Lung microvascular endothelial cell (primary cell): ENCODE results near the gene IL1F10. TPM values are rescaled to one million over a fixed set of nuclear protein-coding genes. Genes with fewer than 3 reads are reported as not detected.
"Not testable (repeated sequence)": the region's sequence is repeated elsewhere in the genome, so short reads cannot be mapped to it uniquely, and the experiment has no call there.

Source experiments
- DNase-seq, 2 donors: peaks; one replicate each; pipeline versions ENCODE4 v3.0.0 to v3.0.0-alpha.2; 2010; ENCODE audit warnings: low read depth in 2 of 2
- total RNA-seq: library from RNA; depleted of rRNA; stranded (reverse); fragments of >200 nt; gene quantifications from 2 replicates; pipeline ENCODE4 v1.2.1, GENCODE V29; 2014

The IL1F10 gene
- total RNA-seq, 1 donor from 2014 or later: not detected

- DNase-seq: peak; percentile 15 to 21
Observed at GRCh38 chr2:113080134-113080533, 12.4 kb downstream of the IL1F10 start.

DNA sequence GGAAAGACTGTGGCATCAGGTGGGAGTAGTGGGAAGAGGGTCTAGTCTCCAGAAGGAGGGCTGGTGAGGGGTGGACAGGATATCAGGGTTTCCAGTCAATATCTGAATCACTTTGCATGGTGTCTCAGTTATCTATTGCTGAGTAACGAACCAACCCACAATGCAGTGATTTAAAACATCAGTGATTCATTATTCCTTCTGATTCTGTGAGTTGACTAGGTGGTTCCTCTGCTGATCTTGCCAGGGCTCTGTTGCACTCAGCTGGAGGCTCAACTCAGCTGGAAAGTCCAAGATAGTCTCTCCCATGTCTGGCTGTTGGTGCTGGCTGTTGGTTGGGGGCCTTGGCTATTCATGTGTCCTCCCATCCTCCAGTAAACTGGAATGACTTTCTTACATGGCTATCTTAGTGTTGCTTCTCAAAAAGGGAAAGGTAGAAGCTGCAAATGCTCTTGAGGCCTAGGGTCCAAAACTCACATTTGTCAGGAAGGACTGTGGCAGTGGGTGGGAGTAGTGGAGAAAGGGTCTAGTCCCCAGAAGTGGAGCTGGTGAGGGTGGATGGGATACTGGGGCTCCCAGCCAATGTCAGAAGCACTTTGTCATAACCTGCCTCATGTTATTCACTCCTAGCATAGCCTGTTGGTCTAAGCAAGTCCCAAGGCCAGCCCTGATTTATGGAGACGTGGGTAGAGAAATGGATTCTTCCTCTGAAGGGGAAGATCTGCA is 13.9 kb downstream of the IL1F10 start:
- DNase-seq: no peak

DNA sequence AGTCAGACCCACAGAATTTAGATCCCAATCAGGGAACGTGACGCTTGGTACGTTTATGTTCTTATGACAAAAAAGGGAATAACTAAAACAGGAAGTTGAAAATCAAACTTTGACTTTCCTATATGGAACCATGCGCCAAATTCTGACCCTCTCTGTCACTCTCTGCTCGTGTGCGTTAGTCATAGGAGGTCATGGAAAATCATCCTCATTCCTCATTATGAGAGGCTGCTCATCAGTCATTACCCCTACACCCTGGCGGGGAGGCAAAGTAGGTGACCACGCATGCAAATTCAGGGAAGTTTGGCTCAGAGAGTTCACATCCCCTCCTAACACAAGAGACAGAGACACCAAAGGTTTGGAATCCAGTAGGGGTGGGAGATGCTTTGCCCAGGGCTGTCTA is 15.5 kb downstream of the IL1F10 start:
- DNase-seq: no peak

DNA sequence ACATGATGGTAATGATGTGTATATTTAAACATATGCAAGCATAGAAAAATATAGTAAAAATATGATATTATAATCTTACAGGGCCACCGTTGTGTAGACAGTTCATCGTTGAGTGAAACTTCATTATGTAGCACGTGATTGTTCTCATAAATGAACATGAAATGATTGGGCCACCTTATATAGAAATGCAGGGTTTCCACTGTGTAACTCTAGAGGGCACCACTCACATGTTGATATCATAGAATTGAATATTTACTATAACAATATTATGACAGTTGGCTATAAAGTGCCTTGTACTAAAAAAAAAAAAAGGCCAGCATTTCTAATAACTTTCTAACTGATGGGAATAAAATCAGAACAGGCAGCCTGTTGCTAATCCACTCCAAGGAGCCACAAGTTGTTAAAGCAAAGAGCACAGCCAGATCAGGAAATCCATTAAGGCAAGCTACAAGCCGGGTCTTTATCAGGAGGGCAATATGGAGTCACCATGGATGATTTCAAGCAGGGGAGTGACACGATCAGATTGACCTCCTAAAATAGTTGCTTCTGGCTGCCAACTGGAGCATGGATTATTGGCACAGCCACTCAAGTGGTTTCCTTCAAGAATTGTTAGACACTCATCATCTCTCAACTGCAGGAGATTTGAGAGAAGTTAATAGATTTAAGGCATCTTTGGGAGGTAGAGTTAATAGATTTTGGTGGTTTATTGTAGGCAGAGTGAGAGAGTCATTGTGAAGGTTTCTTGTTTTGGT is 16.7 kb downstream of the IL1F10 start:
- DNase-seq: peak; percentile 10 to 17

GRCh38 chr2:113085542-113085941 is 17.8 kb downstream of the IL1F10 start:
- no peak for DNase-seq

GRCh38 chr2:113088213-113088992 is 20.6 kb downstream of the IL1F10 start:
- DNase-seq: no peak

- DNase-seq: no peak
Observed at GRCh38 chr2:113089916-113090315, 22.1 kb downstream of the IL1F10 start.

DNA sequence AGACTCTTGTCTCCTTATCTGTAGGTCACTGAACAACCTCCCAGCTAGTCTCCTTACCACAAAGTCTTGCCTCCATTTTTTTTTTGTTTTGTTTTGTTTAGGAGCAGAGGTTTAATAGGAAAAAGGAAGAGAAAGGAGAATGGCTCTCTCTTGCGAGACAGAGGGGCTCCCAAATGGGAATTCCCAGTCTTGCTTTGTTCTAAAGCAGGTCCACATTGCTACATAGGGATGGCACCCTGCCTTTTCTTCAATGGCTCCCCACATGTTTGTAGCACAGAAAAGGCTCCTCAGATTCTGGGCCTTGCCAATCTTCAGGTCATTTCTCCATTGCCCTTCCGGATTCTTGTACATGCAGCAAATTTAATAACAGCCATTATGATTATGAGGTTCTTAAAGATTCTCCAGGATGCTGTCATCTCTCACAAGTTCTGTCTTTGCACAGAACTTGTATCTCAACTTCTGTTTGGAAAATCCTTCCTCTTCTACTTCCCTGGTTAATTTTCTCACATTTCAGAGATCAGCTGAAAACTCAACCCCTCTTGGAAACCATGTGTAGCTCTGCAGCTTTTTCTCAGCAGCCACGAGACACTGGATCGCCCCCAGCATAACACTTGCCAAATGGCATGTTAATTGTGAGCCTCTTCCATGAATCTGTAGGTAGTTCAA is 23.6 kb downstream of the IL1F10 start:
- no peak for DNase-seq

- no peak for DNase-seq
Observed at GRCh38 chr2:113092864-113093612, 25.3 kb downstream of the IL1F10 start.

DNA sequence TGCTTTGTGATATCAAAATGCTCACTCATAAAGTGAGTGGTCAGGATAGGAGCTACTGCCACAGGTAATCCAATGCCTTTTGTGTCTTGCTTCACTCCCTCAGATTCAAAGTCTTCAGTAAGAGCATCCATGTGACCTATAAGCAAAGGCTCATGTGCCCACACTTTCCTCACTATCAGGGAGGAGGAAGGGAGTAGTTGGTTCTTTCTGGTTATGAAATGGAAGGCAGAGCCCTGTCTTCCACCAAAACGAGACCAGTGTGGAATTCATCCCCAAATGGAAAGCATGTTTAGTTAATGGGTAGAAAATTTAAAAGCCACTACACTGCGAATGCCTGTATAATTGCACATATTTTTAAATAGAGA is 25.8 kb downstream of the IL1F10 start:
- no peak for DNase-seq

DNA sequence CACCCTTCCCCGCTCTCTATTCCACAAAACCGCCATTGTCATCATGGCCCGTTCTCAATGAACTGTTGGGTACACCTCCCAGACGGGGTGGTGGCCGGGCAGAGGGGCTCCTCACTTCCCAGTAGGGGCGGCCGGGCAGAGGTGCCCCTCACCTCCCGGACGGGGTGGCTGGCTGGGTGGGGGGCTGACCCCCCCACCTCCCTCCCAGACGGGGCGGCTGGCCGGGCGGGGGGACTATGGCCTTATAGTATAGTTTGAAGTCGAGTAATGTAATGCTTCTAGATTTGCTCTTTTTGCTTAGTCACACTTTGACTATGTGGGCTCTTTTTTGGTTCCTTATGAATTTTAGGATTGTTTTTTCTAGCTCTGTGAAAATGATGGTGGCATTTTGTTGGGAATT is 28.5 kb downstream of the IL1F10 start:
- DNase-seq: not testable (repeated sequence)

DNA sequence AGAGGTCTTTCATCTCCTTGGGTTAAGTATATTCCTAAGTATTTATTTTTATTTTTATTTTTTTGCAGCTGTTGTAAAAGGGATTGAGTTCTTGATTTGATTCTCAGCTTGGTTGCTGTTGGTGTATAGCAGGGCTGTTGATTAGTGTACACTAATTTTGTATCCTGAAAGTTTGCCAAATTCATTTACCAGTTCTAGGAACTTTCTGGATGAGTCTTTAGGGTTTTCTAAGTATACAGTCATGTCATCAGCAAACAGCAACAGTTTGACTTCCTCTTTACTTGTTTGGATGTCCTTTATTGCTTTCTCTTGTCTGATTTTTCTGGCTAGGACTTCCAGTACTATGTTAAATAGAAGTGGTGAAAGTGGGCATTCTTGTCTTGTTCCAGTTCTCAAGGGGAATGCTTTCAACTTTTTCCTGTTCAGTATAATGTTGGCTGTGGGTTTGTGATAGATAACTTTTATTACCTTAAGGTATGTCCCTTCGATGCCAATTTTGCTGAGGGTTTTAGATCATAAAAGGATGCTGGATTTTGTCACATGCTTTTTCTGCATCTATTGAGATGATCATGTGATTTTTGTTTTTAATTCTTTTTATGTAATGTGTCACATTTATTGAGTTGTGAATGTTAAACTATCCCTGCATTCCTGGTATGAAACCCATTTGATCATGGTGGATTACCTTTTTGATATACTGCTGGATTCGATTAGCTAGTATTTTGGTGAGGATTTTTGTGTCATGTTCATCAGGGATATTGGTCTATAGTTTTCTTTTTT is 29.3 kb downstream of the IL1F10 start:
- not testable (repeated sequence) for DNase-seq

DNA sequence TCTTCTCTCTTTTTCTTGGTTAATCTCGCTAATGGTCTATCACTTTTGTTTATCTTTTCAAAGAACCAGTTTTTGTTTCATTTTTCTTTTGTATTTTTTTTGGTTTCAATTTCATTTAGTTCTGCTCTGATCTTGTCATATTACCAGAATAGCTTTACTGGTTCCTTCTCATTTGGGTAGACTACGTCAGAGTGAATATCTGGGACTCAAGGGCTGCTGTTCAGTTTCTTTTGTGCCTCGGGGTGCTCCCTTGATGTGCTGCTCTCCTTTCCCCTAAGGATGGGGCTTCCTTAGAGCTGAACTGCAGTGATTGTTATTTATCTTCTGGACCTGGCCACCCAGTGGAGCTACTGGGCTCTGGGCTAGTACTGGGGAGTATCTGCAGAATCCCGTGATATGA is 30.3 kb downstream of the IL1F10 start:
- no peak for DNase-seq

DNA sequence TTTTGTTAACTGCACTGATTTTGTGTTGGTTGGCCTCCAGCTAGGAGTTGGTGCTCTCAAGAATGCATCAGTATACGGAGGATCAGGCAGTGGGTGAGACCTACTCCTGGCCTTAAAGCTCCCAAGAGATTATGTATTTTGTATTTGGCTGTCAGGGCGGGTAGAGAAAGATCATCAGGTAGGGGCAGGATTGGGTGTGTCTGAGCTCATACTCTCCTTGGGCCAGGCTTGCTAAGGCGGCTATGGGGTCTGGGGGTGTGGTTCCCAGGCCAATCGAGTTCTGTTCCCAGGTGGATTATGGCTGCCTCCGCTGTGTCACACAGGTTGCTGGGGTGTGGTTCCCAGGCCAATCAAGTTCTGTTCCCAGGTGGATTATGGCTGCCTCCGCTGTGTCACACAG is 30.8 kb downstream of the IL1F10 start:
- DNase-seq: no peak

DNA sequence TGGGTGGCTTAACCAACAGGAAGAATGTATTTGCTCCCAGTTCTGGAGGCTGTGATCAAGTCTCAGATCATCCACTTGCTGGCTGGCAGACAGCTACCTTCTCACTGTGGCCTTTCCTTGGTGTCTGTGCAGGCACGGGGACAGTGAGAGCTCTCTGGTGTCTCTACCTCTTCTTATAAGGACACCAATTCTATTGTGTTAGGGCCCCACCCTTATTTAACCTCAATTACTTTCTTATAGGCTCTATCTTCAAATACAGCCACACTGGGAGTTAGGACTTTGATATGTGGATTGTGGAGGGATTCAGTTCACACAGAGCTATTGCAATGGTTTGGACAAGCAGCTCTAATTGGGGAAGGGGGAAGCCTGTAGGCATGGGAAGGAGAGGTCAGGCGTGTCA is 34.4 kb downstream of the IL1F10 start:
- no peak for DNase-seq

- no peak for DNase-seq
Observed at GRCh38 chr2:113103277-113103676, 35.5 kb downstream of the IL1F10 start.

- no peak for DNase-seq
Observed at GRCh38 chr2:113104054-113104611, 36.4 kb downstream of the IL1F10 start.

- DNase-seq: no peak
Observed at GRCh38 chr2:113105047-113105785, 37.4 kb downstream of the IL1F10 start.

GRCh38 chr2:113111121-113111520 is 43.4 kb downstream of the IL1F10 start:
- DNase-seq: no peak
